ENCODE measurements around the gene PTPRN2.

Gene PTPRN2

GRCh38 chr7:157557263-157557662 is 1030.4 kb downstream of the PTPRN2 start:
- DNase-seq (ENCODE audit: low spot score): no peak
- in situ Hi-C loops (cut with MboI; ENCODE audit: low sequenced_read_pairs, unreplicated experiment): no loop called here
- no peak for TF ChIP-seq CTCF (IDR thresholded peaks at IDR 0.05; ENCODE audit: borderline replicate concordance, control extremely low read depth, extremely low read depth, insufficient read depth, missing control alignments)

GRCh38 chr7:157556642-157556944 is 1031.0 kb downstream of the PTPRN2 start:
- no peak for TF ChIP-seq CTCF (IDR thresholded peaks at IDR 0.05; ENCODE audit: borderline replicate concordance, control extremely low read depth, extremely low read depth, insufficient read depth, missing control alignments)
- in situ Hi-C loops (cut with MboI; ENCODE audit: low sequenced_read_pairs, unreplicated experiment): no loop called here

GRCh38 chr7:157555944-157556641 is 1031.5 kb downstream of the PTPRN2 start:
- TF ChIP-seq CTCF (IDR thresholded peaks at IDR 0.05; ENCODE audit: borderline replicate concordance, control extremely low read depth, extremely low read depth, insufficient read depth, missing control alignments): no peak
- no peak for DNase-seq (ENCODE audit: low spot score)
- in situ Hi-C loops (cut with MboI; ENCODE audit: low sequenced_read_pairs, unreplicated experiment): no loop called here

More at GRCh38 chr7:157556642-157556944, 1031.0 kb downstream of the PTPRN2 start:
- DNase-seq (ENCODE audit: low spot score): no peak

GRCh38 chr7:157555313-157555712 is 1032.3 kb downstream of the PTPRN2 start:
- in situ Hi-C loops (cut with MboI; ENCODE audit: low sequenced_read_pairs, unreplicated experiment): no loop called here
- no peak for TF ChIP-seq CTCF (IDR thresholded peaks at IDR 0.05; ENCODE audit: borderline replicate concordance, control extremely low read depth, extremely low read depth, insufficient read depth, missing control alignments)
- no peak for DNase-seq (ENCODE audit: low spot score)

- in situ Hi-C loops (cut with MboI; ENCODE audit: low sequenced_read_pairs, unreplicated experiment): no loop called here
- TF ChIP-seq CTCF (IDR thresholded peaks at IDR 0.05; ENCODE audit: borderline replicate concordance, control extremely low read depth, extremely low read depth, insufficient read depth, missing control alignments): no peak
- no peak for DNase-seq (ENCODE audit: low spot score)
These were observed 1033.0 kb downstream of the PTPRN2 start for GRCh38 chr7:157554393-157555238.

GRCh38 chr7:157553256-157553655 is 1034.4 kb downstream of the PTPRN2 start:
- DNase-seq (ENCODE audit: low spot score): no peak
- TF ChIP-seq CTCF (IDR thresholded peaks at IDR 0.05; ENCODE audit: borderline replicate concordance, control extremely low read depth, extremely low read depth, insufficient read depth, missing control alignments): no peak
- in situ Hi-C loops (cut with MboI; ENCODE audit: low sequenced_read_pairs, unreplicated experiment): no loop called here
